CD4-positive, alpha-beta T cell (primary cell): ENCODE results near the gene CYP3A4. TPM values are rescaled to one million over a fixed set of nuclear protein-coding genes. Genes with fewer than 3 reads are reported as not detected.
A peak's percentile ranks its signal among the peaks of the same experiment; 100 is the strongest.
"Not testable (repeated sequence)": the region's sequence is repeated elsewhere in the genome, so short reads cannot be mapped to it uniquely, and the experiment has no call there.

Source experiments
- ATAC-seq: fragments of 200-7000 bp; cut with Tn5 transposase; one replicate; pipeline ENCODE4 v1.10.0; 2022; ENCODE audit warnings: mild to moderate bottlenecking; ENCODE audit not compliant: poor library complexity
- CTCF ChIA-PET: fragments of 350-600 bp; sonication (Branson Sonifier 250); formaldehyde crosslinking; loops from one replicate; lab custom pipeline; 2021; ENCODE audit warnings: antibody characterized with exemption, inconsistent platforms; lab: Charles Lee
- POLR2A ChIA-PET: fragments of 350-600 bp; sonication (Branson Sonifier 250); formaldehyde crosslinking; loops from one replicate; lab custom pipeline; 2021; ENCODE audit warnings: antibody characterized with exemption, inconsistent platforms; lab: Charles Lee
- DNase-seq, 14 experiments: peaks; one replicate each; pipeline ENCODE4 v3.0.0-alpha.2; 2013 to 2020; ENCODE audit warnings: mixed read lengths in 2 of 14
- H3K27ac ChIP-seq, 2 donors: one replicate each; pipeline versions ENCODE4 v1.5.1 to v1.7.0; 2013; ENCODE audit warnings: low read length in 2 of 2, low read depth in 1 of 2, mild to moderate bottlenecking in 1 of 2
- H3K27me3 ChIP-seq, 2 experiments: 1 replicate in 1 of 2; 2 replicates in 1 of 2; pipeline versions ENCODE4 v1.6.1 to v1.7.0; 2013; ENCODE audit warnings: low read length in 2 of 2, control low read depth in 1 of 2, mild to moderate bottlenecking in 1 of 2, moderate library complexity in 1 of 2; ENCODE audit not compliant: insufficient read depth in 2 of 2, control insufficient read depth in 1 of 2
- H3K36me3 ChIP-seq: one replicate; pipeline ENCODE4 v1.6.1; 2013; ENCODE audit warnings: low read length, control low read depth; ENCODE audit not compliant: insufficient read depth
- H3K4me1 ChIP-seq: one replicate; pipeline ENCODE4 v1.6.1; 2013; ENCODE audit warnings: low read length, control low read depth; ENCODE audit not compliant: insufficient read depth
- H3K4me3 ChIP-seq: one replicate; pipeline ENCODE4 v1.5.1; 2013; ENCODE audit warnings: mild to moderate bottlenecking, low read length, moderate library complexity
- H3K9me3 ChIP-seq, 2 experiments: 1 replicate in 1 of 2; 2 replicates in 1 of 2; pipeline versions ENCODE4 v1.6.1 to v1.7.0; 2013; ENCODE audit warnings: low read length in 2 of 2, mild to moderate bottlenecking in 2 of 2, control low read depth in 1 of 2, moderate library complexity in 1 of 2; ENCODE audit not compliant: control insufficient read depth in 1 of 2, insufficient read depth in 1 of 2
- H3K27ac Mint-ChIP-seq: one replicate; pipeline ENCODE4 v1.8.0; 2020; ENCODE audit warnings: mixed read lengths
- H3K27me3 Mint-ChIP-seq: one replicate; pipeline ENCODE4 v1.8.0; 2021; ENCODE audit warnings: mixed read lengths
- H3K36me3 Mint-ChIP-seq: one replicate; pipeline ENCODE4 v1.8.0; 2021; ENCODE audit warnings: low read depth, mixed read lengths
- H3K4me1 Mint-ChIP-seq: one replicate; pipeline ENCODE4 v1.8.0; 2021; ENCODE audit warnings: low read depth, mixed read lengths
- H3K4me3 Mint-ChIP-seq: one replicate; pipeline ENCODE4 v1.8.0; 2020; ENCODE audit warnings: mild to moderate bottlenecking, mixed read lengths
- H3K9me3 Mint-ChIP-seq: one replicate; pipeline ENCODE4 v1.8.0; 2020; ENCODE audit warnings: mixed read lengths
- CTCF ChIP-seq: fragments of 200-600 bp; IDR thresholded peaks from one replicate; pipeline ENCODE4 v1.8.0; 2022; ENCODE audit warnings: antibody characterized with exemption, mild to moderate bottlenecking
- intact Hi-C, 2 experiments: fragments of 100-400 bp; cut with DNase I in 1 of 2; cut with micrococcal nuclease in 1 of 2; formaldehyde crosslinking; loops; one replicate each; pipeline versions ENCODE4 v1.15.1 to v1.9.0; 2023 to 2025; cut with DNase I, micrococcal nuclease
- total RNA-seq, 174 experiments: library from RNA in 2 of 174; stranded (reverse) in 2 of 174; gene quantifications; one replicate each; pipeline ENCODE4 v1.2.3 and lab custom pipeline; 2021 to 2026

The CYP3A4 gene
- total RNA-seq, 2 experiments from 2014 or later: not detected

- Histone ChIP-seq H3K27ac (no peak overlapping the region), H3K9me3 (no peaks in the 10 kb centered on the region), H3K27me3 (no peaks in the 10 kb centered on the region), H3K36me3 (no peaks in the 10 kb centered on the region), H3K4me1 (no peaks in the 10 kb centered on the region), H3K4me3 (no peak overlapping the region)
- Mint-ChIP-seq H3K36me3 (no peaks in the 10 kb centered on the region), H3K9me3 (no peaks in the 10 kb centered on the region), H3K4me1 (no peaks in the 10 kb centered on the region), H3K27ac (no peak overlapping the region), H3K4me3 (no peak overlapping the region), H3K27me3 (no peaks in the 10 kb centered on the region)
- ChIA-PET CTCF (no interaction called here), POLR2A (no interaction called here)
- DNase-seq: no peak
- ATAC-seq: no peak
- TF ChIP-seq CTCF: no peak
- intact Hi-C loops: no loop called here
Measured at GRCh38 chr7:99728615-99729014, 55.4 kb downstream of the CYP3A4 start.

GRCh38 chr7:99723201-99723600, 60.8 kb downstream of the CYP3A4 start:
- H3K27ac Mint-ChIP-seq, H3K36me3 ChIP-seq, H3K36me3 Mint-ChIP-seq, intact Hi-C loops, ATAC-seq, H3K4me1 ChIP-seq, H3K27me3 ChIP-seq, H3K4me3 ChIP-seq, H3K9me3 Mint-ChIP-seq, H3K27ac ChIP-seq, H3K4me3 Mint-ChIP-seq, H3K9me3 ChIP-seq, DNase-seq, POLR2A ChIA-PET, H3K27me3 Mint-ChIP-seq, CTCF ChIA-PET: not testable (repeated sequence)
- H3K4me1 Mint-ChIP-seq: peaks cover 12% of the 10 kb centered on the region

DNA sequence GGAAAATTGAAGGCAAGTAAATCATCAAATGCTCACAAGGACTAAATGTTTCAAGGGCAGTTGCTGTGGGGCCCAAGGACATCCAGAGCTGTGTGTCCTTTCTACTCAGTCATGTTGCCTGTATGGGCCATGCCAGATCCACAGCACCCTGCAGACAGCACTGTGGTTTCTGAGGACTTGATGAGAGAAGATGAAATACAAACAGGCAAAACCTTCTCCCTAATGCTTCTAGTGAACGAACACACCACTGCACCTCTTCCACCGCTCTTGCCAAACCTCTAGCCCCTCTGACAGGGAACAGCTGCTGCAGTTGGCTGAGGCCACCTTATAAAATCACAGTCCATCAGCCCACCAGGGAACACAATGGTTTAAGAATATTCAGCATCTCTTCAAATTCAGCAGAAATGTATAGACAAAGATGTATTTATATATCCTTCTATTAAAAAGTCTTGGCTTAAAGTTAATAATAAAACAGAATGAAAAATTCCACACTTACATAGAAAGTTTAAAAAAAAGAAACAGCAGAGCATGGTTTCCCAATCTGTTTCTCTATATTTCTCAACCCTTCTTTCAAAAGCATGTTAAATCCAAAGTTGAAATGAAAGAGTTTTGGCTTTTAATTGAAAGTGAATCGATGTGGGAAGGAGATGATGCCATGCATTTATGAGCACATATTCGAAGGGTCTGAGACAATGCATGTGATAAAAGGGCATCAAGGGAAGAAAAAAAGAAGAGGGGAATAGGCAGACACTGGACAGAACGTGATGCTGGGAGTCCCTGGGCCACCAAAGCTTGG, 63.0 kb downstream of the CYP3A4 start:
- ChIA-PET CTCF (no interaction called here), POLR2A (no interaction called here)
- H3K36me3 ChIP-seq: no peaks in the 10 kb centered on the region
- H3K4me1 Mint-ChIP-seq: peaks cover 12% of the 10 kb centered on the region
- H3K4me3 ChIP-seq: no peak overlapping the region
- no peaks in the 10 kb centered on the region for H3K9me3 ChIP-seq
- intact Hi-C loops: no loop called here
- H3K27ac Mint-ChIP-seq: peak overlapping the region; percentile 4
- DNase-seq: no peak
- no peaks in the 10 kb centered on the region for H3K27me3 Mint-ChIP-seq
- H3K27ac ChIP-seq: no peak overlapping the region
- H3K4me1 ChIP-seq: no peaks in the 10 kb centered on the region
- peaks cover 7% of the 10 kb centered on the region for H3K36me3 Mint-ChIP-seq
- no peak for TF ChIP-seq CTCF
- ATAC-seq: no peak
- H3K4me3 Mint-ChIP-seq: no peak overlapping the region
- no peaks in the 10 kb centered on the region for H3K27me3 ChIP-seq
- no peaks in the 10 kb centered on the region for H3K9me3 Mint-ChIP-seq
